K562 (cell line): ENCODE measurements around the gene RNASEH1. TPM values are rescaled to one million over a fixed set of nuclear protein-coding genes. Genes with fewer than 3 reads are reported as not detected.

Experiments
- ATAC-seq: fragments of 200-7000 bp; cut with Tn5 transposase; 3 replicates; pipeline ENCODE4 v1.9.1; 2020; ENCODE audit warnings: moderate library complexity
- BruUV-seq: library from RNA; stranded (reverse); fragments of 400-500 nt; replicated peaks from 2 replicates; lab custom pipeline; 2021; lab: Mats Ljungman, UMichigan
- CTCF ChIA-PET: fragments of 300-600 bp; formaldehyde crosslinking; extraction: SDS; loops from one replicate; lab custom pipeline; 2021; ENCODE audit warnings: low intra/inter-chr PET ratio; lab: Yijun Ruan, JAX
- POLR2A ChIA-PET: fragments of 300-600, 350-650 bp; sonication (Branson Sonifier 250); formaldehyde crosslinking; extraction: SDS; loops from one replicate; lab custom pipeline; 2021; ENCODE audit warnings: antibody characterized with exemption, inconsistent platforms; lab: Yijun Ruan, JAX
- DNase-seq, 4 experiments: peaks; one replicate each; pipeline versions ENCODE4 v3.0.0 to v3.0.0-alpha.2; 2011 to 2018; ENCODE audit warnings: low spot score in 3 of 4, mixed read lengths in 3 of 4; ENCODE audit errors: extremely low read depth in 1 of 4
- FAIRE-seq: peaks from 2 replicates; lab custom pipeline; 2011; peaks lifted over from hg19 to GRCh38; lab: Jason Lieb, UNC
- H2AFZ ChIP-seq: 2 replicates; pipeline ENCODE4 v1.6.0; 2011; ENCODE audit warnings: low read depth, low read length, control low read depth, inconsistent platforms
- H3K27ac ChIP-seq: fragments of 200-600 bp; 3 replicates; pipeline ENCODE4 v1.8.0; 2011; ENCODE audit warnings: low read depth, mild to moderate bottlenecking, control low read depth, inconsistent platforms, low read length, moderate library complexity, mixed read lengths; ENCODE audit errors: extremely low read depth
- H3K27me3 ChIP-seq, 2 experiments: fragments of 300-600 bp in 1 of 2; 2 replicates in 1 of 2; 3 replicates in 1 of 2; pipeline versions ENCODE4 v1.6.0 to v1.8.0; 2011; ENCODE audit warnings: inconsistent platforms in 2 of 2, low read length in 2 of 2, mild to moderate bottlenecking in 1 of 2, mixed read lengths in 1 of 2, moderate library complexity in 1 of 2; ENCODE audit not compliant: control insufficient read depth in 2 of 2, insufficient read depth in 2 of 2
- H3K36me3 ChIP-seq: fragments of 300-600 bp; 3 replicates; pipeline ENCODE4 v1.8.0; 2011; ENCODE audit warnings: mild to moderate bottlenecking, low read length, inconsistent platforms; ENCODE audit not compliant: control insufficient read depth, insufficient read depth
- H3K4me1 ChIP-seq, 2 experiments: fragments of 200-600 bp in 1 of 2; replicated peaks in 1 of 2; 2 replicates in 1 of 2; 3 replicates in 1 of 2; pipeline versions ENCODE4 v1.5.1 to v1.8.0; 2011; ENCODE audit warnings: inconsistent platforms in 2 of 2, low read length in 2 of 2, mild to moderate bottlenecking in 1 of 2, mixed read lengths in 1 of 2, moderate library complexity in 1 of 2; ENCODE audit not compliant: control insufficient read depth in 2 of 2, insufficient read depth in 2 of 2
- H3K4me2 ChIP-seq: 2 replicates; pipeline ENCODE4 v1.6.1; 2011; ENCODE audit warnings: low read length, control low read depth, inconsistent platforms, mixed read lengths; ENCODE audit not compliant: insufficient read depth
- H3K4me3 ChIP-seq: fragments of 200-600 bp; sonication (generic), shearing (Covaris generic); 2 replicates; pipeline ENCODE4 v1.5.1; 2016; ENCODE audit warnings: control low read depth, inconsistent platforms
- H3K79me2 ChIP-seq: fragments of 200-600 bp; 3 replicates; pipeline ENCODE4 v1.8.0; 2011; ENCODE audit warnings: low read length, inconsistent platforms; ENCODE audit not compliant: control insufficient read depth, insufficient read depth
- H3K9ac ChIP-seq, 2 experiments: 2 replicates each; pipeline versions ENCODE4 v1.6.0 to v1.6.1; 2011; ENCODE audit warnings: low read depth in 2 of 2, low read length in 2 of 2, control low read depth in 1 of 2, inconsistent platforms in 1 of 2, mild to moderate bottlenecking in 1 of 2, mixed read lengths in 1 of 2; ENCODE audit not compliant: insufficient read depth in 1 of 2
- H3K9me1 ChIP-seq: one replicate; pipeline ENCODE4 v1.6.0; 2011; ENCODE audit warnings: inconsistent platforms, mild to moderate bottlenecking, low read length, moderate library complexity; ENCODE audit not compliant: control insufficient read depth, insufficient read depth
- H3K9me3 ChIP-seq: replicated peaks from 2 replicates; pipeline ENCODE4 v1.5.1; 2011; ENCODE audit warnings: low read depth, low read length, inconsistent platforms; ENCODE audit not compliant: control insufficient read depth, insufficient read depth
- H4K20me1 ChIP-seq: replicated peaks from 2 replicates; pipeline ENCODE4 v1.6.1; 2011; ENCODE audit warnings: low read length, inconsistent platforms, mixed read lengths; ENCODE audit not compliant: control insufficient read depth, insufficient read depth
- BHLHE40 ChIP-seq: IDR thresholded peaks from 2 replicates; pipeline ENCODE4 v1.6.1; 2011; ENCODE audit warnings: low read length, improper control_type of control experiment
- BRD4 ChIP-seq: fragments of 200-600 bp; sonication (generic); IDR thresholded peaks from 2 replicates; pipeline ENCODE4 v1.6.1; 2017; ENCODE audit warnings: inconsistent platforms
- CHD2 ChIP-seq: IDR thresholded peaks from 2 replicates; pipeline ENCODE4 v1.6.1; 2011; ENCODE audit warnings: low read depth, low read length
- DMBX1 ChIP-seq: fragments of 250-450 bp; sonication (Bioruptor Pico); IDR thresholded peaks from 2 replicates; pipeline ENCODE4 v1.8.0; 2022; ENCODE audit warnings: inconsistent platforms, mild to moderate bottlenecking, moderate library complexity, borderline replicate concordance
- EP300 ChIP-seq: IDR thresholded peaks from 2 replicates; pipeline ENCODE4 v1.6.1; 2012; ENCODE audit warnings: low read length, improper control_type of control experiment
- GABPA ChIP-seq: fragments of 200-800 bp; sonication (Bioruptor generic); conservative IDR thresholded peaks from 2 replicates; pipeline ENCODE4 v1.6.1; 2016; ENCODE audit warnings: low read depth, missing genetic modification characterization, missing compliant biosample characterization
- HMG20B ChIP-seq: fragments of 250-450 bp; sonication (Bioruptor Pico); IDR thresholded peaks from 2 replicates; pipeline ENCODE4 v1.5.0; 2021; ENCODE audit warnings: mild to moderate bottlenecking
- SMARCA4 ChIP-seq: fragments of 450-650 bp; IDR thresholded peaks from 2 replicates; pipeline ENCODE4 v1.6.1; 2016
- ZFP1 ChIP-seq: fragments of 450-650 bp; formaldehyde crosslinking; IDR thresholded peaks from 2 replicates; pipeline ENCODE4 v1.4.0; 2020; ENCODE audit warnings: mild to moderate bottlenecking, mixed read lengths
- ZKSCAN3 ChIP-seq: fragments of 250-450 bp; sonication (Bioruptor Pico); IDR thresholded peaks from 2 replicates; pipeline ENCODE4 v1.4.0; 2020
- ZNF41 ChIP-seq: fragments of 250-450 bp; sonication (Bioruptor Pico); conservative IDR thresholded peaks from 2 replicates; pipeline ENCODE4 v1.4.0; 2020; ENCODE audit warnings: mild to moderate bottlenecking
- ZNF778 ChIP-seq: fragments of 450-650 bp; formaldehyde crosslinking; IDR thresholded peaks from 2 replicates; pipeline ENCODE4 v1.4.0; 2020; ENCODE audit warnings: mild to moderate bottlenecking, moderate library complexity
- WGBS: fragments of 100-300 bp; shearing (Covaris generic); methylation state at CpG from one replicate; pipeline ENCODE4 v1.1.6; 2016; ENCODE audit warnings: low coverage, mixed read lengths; ENCODE audit not compliant: insufficient coverage; ENCODE audit errors: missing lambda C conversion rate; 5-methylcytosine and 5-hydroxymethylcytosine counted together
- in situ Hi-C: fragments of 300-500 bp; cut with MboI; formaldehyde crosslinking; loops from 4 replicates; pipeline ENCODE4 v1.15.0; 2018; ENCODE audit warnings: inconsistent platforms, mixed read lengths
- intact Hi-C: fragments of 100-400 bp; cut with micrococcal nuclease; formaldehyde crosslinking; loops from 2 replicates; pipeline ENCODE4 v1.14.2; 2022
- polyA plus RNA-seq, 8 experiments: library from polyadenylated mRNA; depleted of rRNA in 4 of 8; stranded (reverse) in 5 of 8; unstranded in 3 of 8; fragments of >200 nt; fragmentation: Nextera tagmentation in 2 of 8; fragmentation: Illumina TruSeq in 1 of 8; extraction: Ambion mirVana in 2 of 8; extraction: Trizol in 1 of 8; gene quantifications; 2 replicates each; pipeline versions ENCODE4 v1.2.1 to v1.2.3, GENCODE V29; 2011 to 2014; ENCODE audit warnings: inconsistent platforms in 1 of 8, missing spikeins in 1 of 8
- total RNA-seq, 7 experiments: library from RNA; depleted of rRNA in 6 of 7; stranded (reverse); fragments of >200 nt in 6 of 7; fragmentation: Illumina TruSeq in 2 of 7; extraction: Trizol in 2 of 7; gene quantifications; 2 replicates each; pipeline versions ENCODE4 v1.2.1 to v1.2.3, GENCODE V29; 2011 to 2021; ENCODE audit warnings: low replicate concordance in 1 of 7
- TF ChIP-seq, protein P1 (sequence below): fragments of 200-800 bp; sonication (Bioruptor generic); IDR thresholded peaks from 2 replicates; pipeline ENCODE4 v1.6.1; 2016; ENCODE audit warnings: missing genetic modification characterization, missing compliant biosample characterization
- TF ChIP-seq, protein P2 (sequence below), 3 experiments: fragments of 200-800 bp in 1 of 3; fragments of 250-450 bp in 1 of 3; fragments of 450-650 bp in 1 of 3; sonication (Bioruptor Pico) in 1 of 3; sonication (Bioruptor generic) in 1 of 3; formaldehyde crosslinking in 1 of 3; IDR thresholded peaks; 2 replicates each; pipeline versions ENCODE4 v1.6.1 to v1.8.0; 2016 to 2022; ENCODE audit warnings: mild to moderate bottlenecking in 2 of 3, missing genetic modification characterization in 2 of 3, missing compliant biosample characterization in 1 of 3, moderate library complexity in 1 of 3

RNASEH1 gene
- total and polyA plus RNA-seq, 9 of the 15 experiments (the other 6 are each of a cell fraction or from before 2014, with no cell fraction given): 25.7 to 47.5 (median 42.8) TPM

DNA sequence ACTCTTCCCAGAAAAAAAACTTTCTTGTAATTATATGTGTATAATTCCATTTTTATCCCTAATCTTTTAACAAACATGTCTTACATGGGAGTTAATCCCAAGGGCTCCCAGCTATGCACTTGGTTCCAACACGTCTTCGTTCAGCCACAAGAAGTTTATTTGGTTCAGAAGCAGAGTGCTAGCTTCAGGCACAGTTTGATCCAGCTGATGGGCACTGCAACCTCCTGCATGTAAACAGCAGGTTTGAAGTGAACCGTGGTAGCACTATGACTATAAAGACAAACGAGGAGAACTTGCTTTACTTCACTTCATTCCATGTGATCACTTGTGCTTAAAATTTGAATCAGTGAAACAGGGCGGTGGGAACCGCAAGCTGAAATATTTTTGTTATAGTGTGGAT is 7.0 kb upstream of the RNASEH1 start (continued):
- TF ChIP-seq, protein P1, sequence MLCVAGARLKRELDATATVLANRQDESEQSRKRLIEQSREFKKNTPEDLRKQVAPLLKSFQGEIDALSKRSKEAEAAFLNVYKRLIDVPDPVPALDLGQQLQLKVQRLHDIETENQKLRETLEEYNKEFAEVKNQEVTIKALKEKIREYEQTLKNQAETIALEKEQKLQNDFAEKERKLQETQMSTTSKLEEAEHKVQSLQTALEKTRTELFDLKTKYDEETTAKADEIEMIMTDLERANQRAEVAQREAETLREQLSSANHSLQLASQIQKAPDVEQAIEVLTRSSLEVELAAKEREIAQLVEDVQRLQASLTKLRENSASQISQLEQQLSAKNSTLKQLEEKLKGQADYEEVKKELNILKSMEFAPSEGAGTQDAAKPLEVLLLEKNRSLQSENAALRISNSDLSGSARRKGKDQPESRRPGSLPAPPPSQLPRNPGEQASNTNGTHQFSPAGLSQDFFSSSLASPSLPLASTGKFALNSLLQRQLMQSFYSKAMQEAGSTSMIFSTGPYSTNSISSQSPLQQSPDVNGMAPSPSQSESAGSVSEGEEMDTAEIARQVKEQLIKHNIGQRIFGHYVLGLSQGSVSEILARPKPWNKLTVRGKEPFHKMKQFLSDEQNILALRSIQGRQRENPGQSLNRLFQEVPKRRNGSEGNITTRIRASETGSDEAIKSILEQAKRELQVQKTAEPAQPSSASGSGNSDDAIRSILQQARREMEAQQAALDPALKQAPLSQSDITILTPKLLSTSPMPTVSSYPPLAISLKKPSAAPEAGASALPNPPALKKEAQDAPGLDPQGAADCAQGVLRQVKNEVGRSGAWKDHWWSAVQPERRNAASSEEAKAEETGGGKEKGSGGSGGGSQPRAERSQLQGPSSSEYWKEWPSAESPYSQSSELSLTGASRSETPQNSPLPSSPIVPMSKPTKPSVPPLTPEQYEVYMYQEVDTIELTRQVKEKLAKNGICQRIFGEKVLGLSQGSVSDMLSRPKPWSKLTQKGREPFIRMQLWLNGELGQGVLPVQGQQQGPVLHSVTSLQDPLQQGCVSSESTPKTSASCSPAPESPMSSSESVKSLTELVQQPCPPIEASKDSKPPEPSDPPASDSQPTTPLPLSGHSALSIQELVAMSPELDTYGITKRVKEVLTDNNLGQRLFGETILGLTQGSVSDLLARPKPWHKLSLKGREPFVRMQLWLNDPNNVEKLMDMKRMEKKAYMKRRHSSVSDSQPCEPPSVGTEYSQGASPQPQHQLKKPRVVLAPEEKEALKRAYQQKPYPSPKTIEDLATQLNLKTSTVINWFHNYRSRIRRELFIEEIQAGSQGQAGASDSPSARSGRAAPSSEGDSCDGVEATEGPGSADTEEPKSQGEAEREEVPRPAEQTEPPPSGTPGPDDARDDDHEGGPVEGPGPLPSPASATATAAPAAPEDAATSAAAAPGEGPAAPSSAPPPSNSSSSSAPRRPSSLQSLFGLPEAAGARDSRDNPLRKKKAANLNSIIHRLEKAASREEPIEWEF: no peak
- TF ChIP-seq ZNF41: no peak
- TF ChIP-seq ZNF778 (CRISPR knock-in tag): no peak
- no peak for TF ChIP-seq ZFP1 (CRISPR knock-in tag)

DNA sequence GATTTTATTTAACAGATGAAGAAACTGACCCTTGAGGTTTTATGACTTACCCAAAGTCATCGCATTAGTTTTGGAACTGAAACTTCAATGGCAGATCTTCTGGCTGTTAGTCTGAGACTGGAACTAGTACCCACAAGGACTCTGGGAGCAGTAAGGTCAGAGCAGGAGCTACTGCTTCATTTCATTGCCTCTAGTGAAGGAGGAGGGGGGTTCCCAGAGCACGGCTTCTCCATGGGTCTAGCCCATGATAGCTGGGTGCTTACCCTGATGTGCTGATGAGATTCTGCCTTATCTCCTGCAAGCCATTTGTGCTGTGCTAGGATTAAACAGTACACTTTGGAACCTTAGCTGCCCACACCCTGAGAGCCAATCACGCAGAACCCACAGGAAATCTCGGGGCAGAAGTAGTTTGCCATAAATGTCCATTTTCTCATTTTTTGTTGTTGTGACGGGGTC is 5.4 kb upstream of the RNASEH1 start:
- Histone ChIP-seq H3K9me1 (no peaks in the 10 kb centered on the region), H3K9me3 (no peaks in the 10 kb centered on the region), H3K27me3 (no peaks in the 10 kb centered on the region), H3K27ac (no peak overlapping the region), H3K79me2 (peaks cover 7% of the 10 kb centered on the region; the same call in 2 of the 3 replicates), H4K20me1 (no peaks in the 10 kb centered on the region), H3K36me3 (peaks cover 2% of the 10 kb centered on the region; the same call in 1 of the 3 replicates), H3K4me2 (peak overlapping the region; percentile 46; the same call in 1 of the 2 replicates), H3K9ac (peak overlapping the region; percentile 7 to 81; a peak in 1 of 4 replicates), H3K4me3 (no peak overlapping the region), H2AFZ (peak overlapping the region; percentile 38; the same call in 1 of the 2 replicates), H3K4me1 (peaks cover 16 to 31% of the 10 kb centered on the region in 2 experiments)
- DNase-seq (peak in 2 of 4 experiments; percentile 60 to 63), FAIRE-seq (peak; percentile 83), ATAC-seq (peak; percentile 75)
- intact Hi-C loops (no loop called here), in situ Hi-C loops (no loop called here)
- 9% methylated on average over 5 of the region's 5 CpGs for WGBS
- BruUV-seq: no TSS peak
- ChIA-PET CTCF (no interaction called here), POLR2A (interaction anchor here (0.6 to 1.4 kb wide), 2 partner anchors 16 to 21 kb away, joined by 3 to 4 read pairs; no protein-coding TSS in a partner anchor)
- TF ChIP-seq, protein P2, sequence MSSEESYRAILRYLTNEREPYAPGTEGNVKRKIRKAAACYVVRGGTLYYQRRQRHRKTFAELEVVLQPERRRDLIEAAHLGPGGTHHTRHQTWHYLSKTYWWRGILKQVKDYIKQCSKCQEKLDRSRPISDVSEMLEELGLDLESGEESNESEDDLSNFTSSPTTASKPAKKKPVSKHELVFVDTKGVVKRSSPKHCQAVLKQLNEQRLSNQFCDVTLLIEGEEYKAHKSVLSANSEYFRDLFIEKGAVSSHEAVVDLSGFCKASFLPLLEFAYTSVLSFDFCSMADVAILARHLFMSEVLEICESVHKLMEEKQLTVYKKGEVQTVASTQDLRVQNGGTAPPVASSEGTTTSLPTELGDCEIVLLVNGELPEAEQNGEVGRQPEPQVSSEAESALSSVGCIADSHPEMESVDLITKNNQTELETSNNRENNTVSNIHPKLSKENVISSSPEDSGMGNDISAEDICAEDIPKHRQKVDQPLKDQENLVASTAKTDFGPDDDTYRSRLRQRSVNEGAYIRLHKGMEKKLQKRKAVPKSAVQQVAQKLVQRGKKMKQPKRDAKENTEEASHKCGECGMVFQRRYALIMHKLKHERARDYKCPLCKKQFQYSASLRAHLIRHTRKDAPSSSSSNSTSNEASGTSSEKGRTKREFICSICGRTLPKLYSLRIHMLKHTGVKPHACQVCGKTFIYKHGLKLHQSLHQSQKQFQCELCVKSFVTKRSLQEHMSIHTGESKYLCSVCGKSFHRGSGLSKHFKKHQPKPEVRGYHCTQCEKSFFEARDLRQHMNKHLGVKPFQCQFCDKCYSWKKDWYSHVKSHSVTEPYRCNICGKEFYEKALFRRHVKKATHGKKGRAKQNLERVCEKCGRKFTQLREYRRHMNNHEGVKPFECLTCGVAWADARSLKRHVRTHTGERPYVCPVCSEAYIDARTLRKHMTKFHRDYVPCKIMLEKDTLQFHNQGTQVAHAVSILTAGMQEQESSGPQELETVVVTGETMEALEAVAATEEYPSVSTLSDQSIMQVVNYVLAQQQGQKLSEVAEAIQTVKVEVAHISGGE (CRISPR knock-in tag; IDR thresholded peaks at IDR 0.05): no peak
- TF ChIP-seq SMARCA4 (peak; percentile 52; the same call in 1 of the 2 replicates), EP300 (0 out of 2 replicates have a peak, but pooled peaks have one; percentile 27), ZKSCAN3 (CRISPR knock-in tag) (peak; percentile 28; the same call in 1 of the 2 replicates), BRD4 (no peak), DMBX1 (CRISPR knock-in tag) (no peak), CHD2 (no peak), GABPA (tag) (no peak), BHLHE40 (no peak), HMG20B (CRISPR knock-in tag) (no peak)
